BJ (cell line): Measurements from ENCODE around the gene SLC10A7. TPM values are rescaled to one million over a fixed set of nuclear protein-coding genes. Genes with fewer than 3 reads are reported as not detected.

Experiments
- CTCF ChIA-PET: fragments of 350-600 bp; formaldehyde crosslinking; extraction: SDS; loops from one replicate; lab custom pipeline; 2021; ENCODE audit warnings: antibody characterized with exemption, inconsistent platforms; lab: Yijun Ruan, JAX
- POLR2A ChIA-PET: fragments of 300-600 bp; sonication (Branson Sonifier 250); formaldehyde crosslinking; extraction: SDS; loops from one replicate; lab custom pipeline; 2021; ENCODE audit warnings: antibody characterized with exemption; lab: Charles Lee
- DNase-seq: peaks from one replicate; pipeline ENCODE4 v3.0.0-alpha.2; 2011; ENCODE audit warnings: low read depth
- H3K27me3 ChIP-seq: 2 replicates; pipeline ENCODE4 v1.6.0; 2011; ENCODE audit warnings: low read length; ENCODE audit not compliant: control insufficient read depth, insufficient read depth
- H3K36me3 ChIP-seq: 2 replicates; pipeline ENCODE4 v1.5.1; 2011; ENCODE audit warnings: low read length; ENCODE audit not compliant: control insufficient read depth, insufficient read depth
- H3K4me3 ChIP-seq: 2 replicates; pipeline ENCODE4 v1.5.1; 2011; ENCODE audit warnings: low read depth, mild to moderate bottlenecking, control low read depth, low read length
- polyA plus RNA-seq: library from polyadenylated mRNA; depleted of rRNA; stranded (reverse); fragments of >200 nt; gene quantifications from 2 replicates; pipeline ENCODE4 v1.2.3, GENCODE V29; 2011
- TF ChIP-seq, protein P1 (sequence below): IDR thresholded peaks from 2 replicates; pipeline ENCODE4 v1.5.1; 2011; ENCODE audit warnings: low read depth, mild to moderate bottlenecking, control low read depth, inconsistent platforms, low read length, moderate library complexity; ENCODE audit not compliant: insufficient read depth

Gene SLC10A7
- polyA plus RNA-seq, 1 experiment: 3.9 TPM

DNA sequence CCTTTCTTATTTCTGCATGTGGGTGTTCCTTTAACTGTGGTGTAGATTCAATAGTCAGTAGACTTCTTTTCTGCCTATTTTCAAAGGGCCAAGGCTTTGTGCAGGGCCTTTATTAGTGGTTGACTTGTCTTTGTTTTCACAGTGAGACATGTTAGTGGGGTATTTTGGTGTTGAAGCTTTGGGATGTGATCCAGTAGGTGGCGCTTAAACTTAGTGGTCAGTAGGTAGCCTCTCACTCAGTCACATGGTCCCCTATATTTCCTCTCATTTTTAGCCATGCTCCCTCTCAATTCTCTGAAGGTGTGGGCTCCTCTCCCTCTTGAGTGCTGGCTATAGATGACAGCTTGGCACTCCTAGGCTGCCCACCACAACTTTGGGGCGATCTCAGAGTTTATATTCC lies 23.4 kb upstream of the SLC10A7 start:
- DNase-seq: no peak
- TF ChIP-seq, protein P1, sequence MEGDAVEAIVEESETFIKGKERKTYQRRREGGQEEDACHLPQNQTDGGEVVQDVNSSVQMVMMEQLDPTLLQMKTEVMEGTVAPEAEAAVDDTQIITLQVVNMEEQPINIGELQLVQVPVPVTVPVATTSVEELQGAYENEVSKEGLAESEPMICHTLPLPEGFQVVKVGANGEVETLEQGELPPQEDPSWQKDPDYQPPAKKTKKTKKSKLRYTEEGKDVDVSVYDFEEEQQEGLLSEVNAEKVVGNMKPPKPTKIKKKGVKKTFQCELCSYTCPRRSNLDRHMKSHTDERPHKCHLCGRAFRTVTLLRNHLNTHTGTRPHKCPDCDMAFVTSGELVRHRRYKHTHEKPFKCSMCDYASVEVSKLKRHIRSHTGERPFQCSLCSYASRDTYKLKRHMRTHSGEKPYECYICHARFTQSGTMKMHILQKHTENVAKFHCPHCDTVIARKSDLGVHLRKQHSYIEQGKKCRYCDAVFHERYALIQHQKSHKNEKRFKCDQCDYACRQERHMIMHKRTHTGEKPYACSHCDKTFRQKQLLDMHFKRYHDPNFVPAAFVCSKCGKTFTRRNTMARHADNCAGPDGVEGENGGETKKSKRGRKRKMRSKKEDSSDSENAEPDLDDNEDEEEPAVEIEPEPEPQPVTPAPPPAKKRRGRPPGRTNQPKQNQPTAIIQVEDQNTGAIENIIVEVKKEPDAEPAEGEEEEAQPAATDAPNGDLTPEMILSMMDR: peak; percentile 44
- no peaks in the 10 kb centered on the region for H3K36me3 ChIP-seq
- POLR2A ChIA-PET: no interaction called here
- CTCF ChIA-PET: interaction anchor here (0.6 to 1.1 kb wide), 2 partner anchors 17 to 552 kb away, joined by 3 read pairs; no protein-coding TSS in a partner anchor
- no peaks in the 10 kb centered on the region; the same call in 1 of the 2 replicates for H3K27me3 ChIP-seq
- H3K4me3 ChIP-seq: no peak overlapping the region

DNA sequence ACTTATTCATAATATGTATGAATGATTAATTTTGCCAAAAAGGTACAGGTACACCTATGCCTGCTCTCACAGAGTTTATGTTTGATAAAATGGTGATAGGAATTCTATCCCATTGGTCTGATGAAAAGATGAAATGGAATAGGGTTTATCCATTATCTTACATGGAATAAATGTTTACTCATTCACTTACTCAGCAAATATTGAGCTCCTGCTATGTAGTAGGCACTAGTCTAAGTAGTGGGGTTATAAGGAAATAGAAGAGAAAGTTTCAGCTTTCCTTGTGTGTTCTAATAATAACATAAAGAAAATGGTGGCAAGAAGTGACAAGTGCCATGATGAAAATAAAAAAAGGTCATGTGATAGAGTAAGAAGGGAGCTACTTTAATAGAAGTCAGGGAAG lies 12.4 kb upstream of the SLC10A7 start:
- ChIA-PET CTCF (no interaction called here), POLR2A (no interaction called here)
- Histone ChIP-seq H3K27me3 (0 out of 2 replicates have a peak, but pooled peaks cover 2% of the 10 kb centered on the region), H3K36me3 (no peaks in the 10 kb centered on the region), H3K4me3 (no peak overlapping the region)
- TF ChIP-seq, protein P1: no peak
- no peak for DNase-seq

DNA sequence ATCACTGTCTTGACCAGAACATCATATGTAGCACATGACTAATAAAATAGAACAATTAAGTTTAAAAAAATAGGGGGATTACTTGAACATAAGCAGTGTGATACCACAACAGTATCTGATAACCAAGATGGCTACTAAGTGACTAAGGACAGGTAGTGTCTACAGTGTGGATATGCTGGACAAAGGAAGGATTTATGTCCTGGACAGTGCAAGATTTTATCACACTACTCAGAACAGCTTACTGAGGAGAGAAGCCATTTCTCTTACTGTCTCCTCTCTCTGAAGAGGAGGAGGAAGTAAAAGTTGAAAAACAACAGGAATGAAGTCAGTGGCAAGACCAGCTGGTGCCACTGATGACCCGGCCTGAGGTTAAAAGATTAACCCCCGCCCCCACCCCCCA lies 4.0 kb upstream of the SLC10A7 start:
- H3K27me3 ChIP-seq: no peaks in the 10 kb centered on the region
- no peak overlapping the region for H3K4me3 ChIP-seq
- no peak for DNase-seq
- POLR2A ChIA-PET: no interaction called here
- TF ChIP-seq, protein P1: no peak
- CTCF ChIA-PET: interaction anchor here (0.6 to 0.9 kb wide), 2 partner anchors 71 to 951 kb away, joined by 3 read pairs; no protein-coding TSS in a partner anchor
- no peaks in the 10 kb centered on the region for H3K36me3 ChIP-seq

DNA sequence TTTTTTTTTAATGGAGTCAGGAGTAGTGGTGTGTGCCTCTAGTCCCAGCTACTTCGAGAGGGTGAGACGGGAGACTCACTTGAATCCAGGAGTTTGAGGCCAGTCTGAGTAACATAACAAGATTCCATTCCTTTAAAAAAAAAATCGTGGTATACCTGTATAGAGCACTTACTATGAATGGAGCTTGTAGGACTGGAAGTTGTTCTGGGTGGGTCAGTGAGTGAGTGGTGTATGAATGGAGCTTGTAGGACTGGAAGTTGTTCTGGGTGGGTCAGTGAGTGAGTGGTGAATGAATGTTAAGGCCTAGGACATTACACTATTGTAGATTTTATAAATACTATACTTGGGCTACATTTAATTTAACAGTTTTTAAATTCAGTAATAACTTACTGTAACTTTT lies 2.9 kb upstream of the SLC10A7 start:
- ChIA-PET CTCF (no interaction called here), POLR2A (no interaction called here)
- Histone ChIP-seq H3K27me3 (no peaks in the 10 kb centered on the region), H3K4me3 (no peak overlapping the region), H3K36me3 (no peaks in the 10 kb centered on the region)
- no peak for DNase-seq
- TF ChIP-seq, protein P1: no peak

DNA sequence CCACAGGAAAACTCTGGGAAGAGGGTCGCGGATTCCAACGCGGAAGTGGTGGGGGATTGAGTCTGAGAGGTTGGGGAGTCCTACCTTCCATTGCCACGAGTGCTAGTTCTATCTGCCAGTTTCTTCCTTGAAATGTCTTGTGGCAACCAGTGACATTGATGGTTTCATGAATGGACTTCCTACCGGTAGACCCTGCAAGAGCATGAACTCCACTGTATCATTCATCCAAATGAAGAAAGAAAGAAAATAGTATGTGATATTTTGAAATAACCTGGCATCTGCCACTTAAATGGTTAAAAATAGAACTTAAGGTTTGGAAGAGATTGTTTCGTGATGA lies 1.1 kb upstream of the SLC10A7 start:
- ChIA-PET CTCF (interaction anchor here (1.0 kb wide), 1 partner anchor 13 kb away, joined by 3 read pairs; no protein-coding TSS in a partner anchor), POLR2A (no interaction called here)
- Histone ChIP-seq H3K27me3 (no peaks in the 10 kb centered on the region), H3K4me3 (peak overlapping the region; percentile 68), H3K36me3 (no peaks in the 10 kb centered on the region)
- TF ChIP-seq, protein P1: no peak
- no peak for DNase-seq
